H1 (cell line): ENCODE measurements around the gene HRH4. TPM values are rescaled to one million over a fixed set of nuclear protein-coding genes. Genes with fewer than 3 reads are reported as not detected.

ENCODE experiments used
- CTCF ChIA-PET: fragments of 300-600 bp; sonication (Branson Sonifier 250); formaldehyde crosslinking; loops from one replicate; lab custom pipeline; 2021; ENCODE audit not compliant: partially characterized antibody; lab: Charles Lee
- POLR2A ChIA-PET: fragments of 300-600 bp; sonication (Branson Sonifier 250); formaldehyde crosslinking; loops from one replicate; lab custom pipeline; 2021; ENCODE audit warnings: inconsistent platforms; ENCODE audit not compliant: partially characterized antibody; lab: Charles Lee
- DNase-seq, 2 experiments: peaks; one replicate each; pipeline versions ENCODE4 v3.0.0 to v3.0.0-alpha.2; 2010 to 2022; ENCODE audit warnings: low spot score in 2 of 2, low read depth in 1 of 2, mixed read lengths in 1 of 2
- FAIRE-seq: peaks from 2 replicates; lab custom pipeline; 2011; peaks lifted over from hg19 to GRCh38; lab: Jason Lieb, UNC
- H2AFZ ChIP-seq: 2 replicates; pipeline ENCODE4 v1.8.1; 2012; ENCODE audit warnings: low read length, inconsistent platforms
- H2AK5ac ChIP-seq: 2 replicates; pipeline ENCODE4 v1.6.1; 2013; ENCODE audit warnings: low read depth, low read length
- H2BK120ac ChIP-seq: replicated peaks from 2 replicates; pipeline ENCODE3; 2013; ENCODE audit warnings: low read depth, low read length, inconsistent platforms
- H2BK12ac ChIP-seq: 2 replicates; pipeline ENCODE4 v1.6.1; 2013; ENCODE audit warnings: low read depth, low read length
- H2BK15ac ChIP-seq: 2 replicates; pipeline ENCODE4 v1.6.1; 2013; ENCODE audit warnings: low read length
- H2BK20ac ChIP-seq: 2 replicates; pipeline ENCODE4 v1.6.1; 2013; ENCODE audit warnings: low read length
- H2BK5ac ChIP-seq: 2 replicates; pipeline ENCODE4 v1.6.1; 2013; ENCODE audit warnings: low read depth, low read length
- H3K14ac ChIP-seq: 2 replicates; pipeline ENCODE4 v1.6.1; 2013; ENCODE audit warnings: inconsistent platforms; ENCODE audit not compliant: insufficient read length
- H3K18ac ChIP-seq: 2 replicates; pipeline ENCODE4 v1.6.1; 2013; ENCODE audit warnings: low read length; ENCODE audit errors: extremely low read depth
- H3K23ac ChIP-seq: 2 replicates; pipeline ENCODE4 v1.6.1; 2013; ENCODE audit warnings: inconsistent platforms; ENCODE audit not compliant: insufficient read length
- H3K23me2 ChIP-seq: 2 replicates; pipeline ENCODE4 v1.6.1; 2013; ENCODE audit warnings: low read depth, low read length
- H3K27ac ChIP-seq: 2 replicates; pipeline ENCODE4 v1.6.1; 2011; ENCODE audit warnings: low read depth, low read length, inconsistent platforms
- H3K27me3 ChIP-seq, 4 experiments: replicated peaks in 1 of 4; 1 replicate in 1 of 4; 2 replicates in 3 of 4; pipeline versions ENCODE4 v1.6.1 to v1.8.1; 2011 to 2013; ENCODE audit warnings: low read length in 3 of 4, mild to moderate bottlenecking in 3 of 4, inconsistent platforms in 2 of 4, mixed read lengths in 2 of 4, moderate library complexity in 1 of 4; ENCODE audit not compliant: control insufficient read depth in 3 of 4, insufficient read depth in 3 of 4; ENCODE audit errors: extremely low read depth in 1 of 4
- H3K36me3 ChIP-seq, 4 experiments: 2 replicates each; pipeline versions ENCODE4 v1.6.1 to v1.8.1; 2011 to 2013; ENCODE audit warnings: mild to moderate bottlenecking in 4 of 4, low read length in 3 of 4, moderate library complexity in 2 of 4, control low read depth in 1 of 4, inconsistent platforms in 1 of 4; ENCODE audit not compliant: insufficient read depth in 4 of 4, control insufficient read depth in 2 of 4
- H3K4ac ChIP-seq: replicated peaks from 2 replicates; pipeline ENCODE3; 2013; ENCODE audit warnings: low read length, low read depth, mixed read lengths, inconsistent platforms; ENCODE audit not compliant: insufficient read length
- H3K4me1 ChIP-seq, 4 experiments: replicated peaks in 1 of 4; 1 replicate in 1 of 4; 2 replicates in 3 of 4; pipeline versions ENCODE4 v1.6.1 to v1.8.1; 2011 to 2013; ENCODE audit warnings: low read length in 3 of 4, inconsistent platforms in 2 of 4, mixed read lengths in 1 of 4; ENCODE audit not compliant: insufficient read depth in 4 of 4, control insufficient read depth in 3 of 4
- H3K4me2 ChIP-seq, 2 experiments: 2 replicates each; pipeline versions ENCODE4 v1.6.1 to v1.8.1; 2011 to 2013; ENCODE audit warnings: low read depth in 2 of 2, low read length in 2 of 2, control low read depth in 1 of 2, inconsistent platforms in 1 of 2, mild to moderate bottlenecking in 1 of 2; ENCODE audit not compliant: insufficient read depth in 1 of 2
- H3K4me3 ChIP-seq, 4 experiments: fragments of 200-600, 300-600 bp in 1 of 4; sonication (generic), shearing (Covaris generic), sonication (Bioruptor Twin) in 1 of 4; 2 replicates each; pipeline versions ENCODE4 v1.5.1 to v1.8.1; 2011 to 2016; ENCODE audit warnings: low read length in 4 of 4, low read depth in 3 of 4, control low read depth in 2 of 4, inconsistent platforms in 2 of 4, mild to moderate bottlenecking in 2 of 4, mixed read lengths in 1 of 4, moderate library complexity in 1 of 4; ENCODE audit not compliant: insufficient read depth in 2 of 4; ENCODE audit errors: extremely low read depth in 1 of 4
- H3K56ac ChIP-seq: replicated peaks from 2 replicates; pipeline ENCODE3; 2013; ENCODE audit warnings: low read depth, mild to moderate bottlenecking, mixed read lengths, low read length, inconsistent platforms; ENCODE audit not compliant: insufficient read length
- H3K79me1 ChIP-seq: 2 replicates; pipeline ENCODE4 v1.6.1; 2013; ENCODE audit warnings: low read depth, low read length, control low read depth
- H3K79me2 ChIP-seq, 2 experiments: 2 replicates each; pipeline versions ENCODE4 v1.6.1 to v1.8.1; 2012 to 2013; ENCODE audit warnings: low read length in 2 of 2, mild to moderate bottlenecking in 2 of 2, inconsistent platforms in 1 of 2; ENCODE audit not compliant: insufficient read depth in 2 of 2, control insufficient read depth in 1 of 2
- H3K9ac ChIP-seq, 4 experiments: replicated peaks in 1 of 4; 1 replicate in 1 of 4; 2 replicates in 3 of 4; pipeline versions ENCODE4 v1.6.1 to v1.8.1; 2011 to 2013; ENCODE audit warnings: low read depth in 3 of 4, low read length in 3 of 4, control low read depth in 2 of 4, mild to moderate bottlenecking in 2 of 4, moderate library complexity in 2 of 4, inconsistent platforms in 1 of 4; ENCODE audit errors: extremely low read depth in 1 of 4
- H3K9me3 ChIP-seq, 2 experiments: 2 replicates each; pipeline versions ENCODE4 v1.6.1 to v1.8.1; 2012 to 2013; ENCODE audit warnings: mild to moderate bottlenecking in 2 of 2, moderate library complexity in 2 of 2, control low read depth in 1 of 2, inconsistent platforms in 1 of 2, low read depth in 1 of 2, low read length in 1 of 2, mixed read lengths in 1 of 2; ENCODE audit not compliant: insufficient read depth in 2 of 2
- H4K20me1 ChIP-seq, 2 experiments: replicated peaks in 1 of 2; 2 replicates each; pipeline versions ENCODE3 to v1.8.1; 2011 to 2013; ENCODE audit warnings: inconsistent platforms in 2 of 2, low read length in 2 of 2, mild to moderate bottlenecking in 1 of 2; ENCODE audit not compliant: insufficient read depth in 2 of 2, control insufficient read depth in 1 of 2
- H4K5ac ChIP-seq: 2 replicates; pipeline ENCODE4 v1.6.1; 2013; ENCODE audit warnings: low read length, low read depth, mixed read lengths, inconsistent platforms; ENCODE audit not compliant: insufficient read length
- H4K8ac ChIP-seq: 2 replicates; pipeline ENCODE4 v1.8.0; 2013; ENCODE audit warnings: mild to moderate bottlenecking, moderate library complexity, low read length, inconsistent platforms; ENCODE audit not compliant: insufficient read depth; ENCODE audit errors: extremely low read depth
- H4K91ac ChIP-seq: replicated peaks from 2 replicates; pipeline ENCODE3; 2013; ENCODE audit warnings: low read length, mixed read lengths, inconsistent platforms; ENCODE audit not compliant: insufficient read length
- BRCA1 ChIP-seq: IDR thresholded peaks from 2 replicates; pipeline ENCODE4 v1.6.1; 2012; ENCODE audit warnings: low read depth, low read length, improper control_type of control experiment
- CBX8 ChIP-seq: fragments of 300-800, 300-1000 bp; sonication (generic); IDR thresholded peaks from 2 replicates; pipeline ENCODE4 v1.7.1; 2016; ENCODE audit warnings: low read depth, low read length, borderline replicate concordance
- CREB1 ChIP-seq: IDR thresholded peaks from 2 replicates; pipeline ENCODE4 v1.6.1; 2012; ENCODE audit warnings: inconsistent platforms
- KDM1A ChIP-seq: fragments of 200-600, 300-600 bp; sonication (generic); IDR thresholded peaks from 2 replicates; pipeline ENCODE4 v1.7.1; 2016; ENCODE audit warnings: mild to moderate bottlenecking, low read length, borderline replicate concordance
- POLR2A ChIP-seq, 2 experiments: IDR thresholded peaks; 1 replicate in 1 of 2; 2 replicates in 1 of 2; pipeline ENCODE4 v1.6.1; 2011; ENCODE audit warnings: low read depth in 2 of 2, low read length in 2 of 2, mild to moderate bottlenecking in 2 of 2; ENCODE audit errors: control extremely low read depth in 1 of 2
- SAP30 ChIP-seq: fragments of 300-600 bp; sonication (generic); IDR thresholded peaks from 2 replicates; pipeline ENCODE4 v1.7.1; 2012; ENCODE audit warnings: low read length, moderate library complexity, mild to moderate bottlenecking, inconsistent platforms; ENCODE audit not compliant: insufficient read depth, insufficient replicate concordance
- SIX5 ChIP-seq: IDR thresholded peaks from 2 replicates; pipeline ENCODE4 v1.6.1; 2011; ENCODE audit warnings: mild to moderate bottlenecking, low read depth, low read length
- SP1 ChIP-seq: IDR thresholded peaks from 2 replicates; pipeline ENCODE4 v1.6.1; 2011; ENCODE audit warnings: low read depth, low read length
- SP2 ChIP-seq: IDR thresholded peaks from 2 replicates; pipeline ENCODE4 v1.6.1; 2012; ENCODE audit warnings: mild to moderate bottlenecking, low read length, inconsistent platforms
- TAF7 ChIP-seq: optimal IDR thresholded peaks from 2 replicates; pipeline ENCODE3; 2011; ENCODE audit warnings: low read depth, mild to moderate bottlenecking, inconsistent platforms, low read length, moderate library complexity, borderline replicate concordance
- TEAD4 ChIP-seq: IDR thresholded peaks from 2 replicates; pipeline ENCODE4 v1.6.1; 2012; ENCODE audit warnings: low read depth, low read length, inconsistent platforms, mixed read lengths
- WGBS, 2 experiments: shearing (Covaris generic) in 1 of 2; methylation state at CpG; one replicate each; pipeline versions ENCODE4 v1.1.6 to v1.1.7; 2013 to 2015; ENCODE audit warnings: low lambda C conversion rate in 2 of 2, mixed read lengths in 2 of 2, inconsistent platforms in 1 of 2, low coverage in 1 of 2, missing lambda C conversion rate in 1 of 2; ENCODE audit not compliant: insufficient replicate concordance in 2 of 2, insufficient coverage in 1 of 2, insufficient read length in 1 of 2; ENCODE audit errors: extremely low coverage in 1 of 2, missing lambda C conversion rate in 1 of 2; 5-methylcytosine and 5-hydroxymethylcytosine counted together
- polyA plus RNA-seq, 7 experiments: library from polyadenylated mRNA; depleted of rRNA in 3 of 7; stranded (reverse) in 5 of 7; unstranded in 2 of 7; fragments of >200 nt in 5 of 7; fragments of 200-250 nt in 2 of 7; gene quantifications; 1 replicate in 5 of 7; 2 replicates in 1 of 7; 4 replicates in 1 of 7; pipeline versions ENCODE4 v1.2.1 to v1.2.3, GENCODE V29; 2011 to 2013; ENCODE audit warnings: missing spikeins in 2 of 7, mixed read lengths in 2 of 7
- total RNA-seq: library from RNA; stranded (reverse); fragmentation: NEBNext Ultra II Directional; extraction: Animal tissue kit (Norgen Biotek cat#: 25700); gene quantifications from 2 replicates; pipeline ENCODE4 v1.2.1, GENCODE V29; 2021
- TF ChIP-seq, protein P1 (sequence below): IDR thresholded peaks from 2 replicates; pipeline ENCODE4 v1.6.1; 2012; ENCODE audit warnings: low read length, inconsistent platforms
- TF ChIP-seq, protein P2 (sequence below): IDR thresholded peaks from 2 replicates; pipeline ENCODE4 v1.6.1; 2012; ENCODE audit warnings: inconsistent platforms

Gene HRH4
- total and polyA plus RNA-seq, 2 of the 8 experiments (the other 6 are each of a cell fraction or from before 2014, with no cell fraction given): 0.03 TPM; not detected in 1

DNA sequence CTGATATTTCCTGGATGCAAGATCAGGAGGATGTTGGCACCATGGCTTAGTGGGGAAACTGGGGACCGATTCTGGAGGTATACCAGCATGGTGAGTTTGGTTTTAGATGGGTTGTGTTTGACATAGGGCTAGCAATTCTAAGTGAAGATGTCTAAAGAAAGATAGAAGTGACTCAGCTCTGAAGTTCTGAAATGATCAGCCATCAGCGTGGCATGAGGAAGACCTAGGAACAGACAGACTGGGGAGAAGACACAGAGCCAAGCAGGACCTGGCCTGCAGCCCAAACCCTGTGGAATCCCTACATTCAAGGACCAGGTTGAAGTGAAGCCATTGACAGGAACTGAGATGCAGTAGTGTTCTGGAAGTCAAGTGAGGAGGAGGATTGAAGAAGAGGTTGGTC lies 39.8 kb downstream of the HRH4 start:
- DNase-seq (no peak), FAIRE-seq (no peak)
- H4K91ac ChIP-seq: no peak overlapping the region
- H2AK5ac ChIP-seq: no peak overlapping the region
- no peaks in the 10 kb centered on the region; the same call in 1 of the 2 replicates for H3K23me2 ChIP-seq
- no peak overlapping the region for H3K56ac ChIP-seq
- no peak overlapping the region for H2BK12ac ChIP-seq
- no peak overlapping the region for H4K8ac ChIP-seq
- H3K36me3 ChIP-seq: no peaks in the 10 kb centered on the region
- H3K4ac ChIP-seq: no peak overlapping the region
- H3K18ac ChIP-seq: no peak overlapping the region
- H3K27me3 ChIP-seq: no peaks in the 10 kb centered on the region
- no peak overlapping the region for H4K5ac ChIP-seq
- no peak overlapping the region for H2AFZ ChIP-seq
- H3K27ac ChIP-seq: no peak overlapping the region
- H3K23ac ChIP-seq: no peak overlapping the region
- no peak overlapping the region for H2BK120ac ChIP-seq
- no peaks in the 10 kb centered on the region; a peak in 1 of 7 replicates for H3K4me1 ChIP-seq
- no peaks in the 10 kb centered on the region for H4K20me1 ChIP-seq
- 90% methylated on average over 2 of the region's 2 CpGs; no CpG with 5 or more reads in 1 of the 2 experiments for WGBS, 2 experiments
- H3K79me2 ChIP-seq: no peaks in the 10 kb centered on the region
- no peaks in the 10 kb centered on the region for H3K79me1 ChIP-seq
- H2BK20ac ChIP-seq: no peak overlapping the region
- POLR2A ChIA-PET: no interaction called here
- H3K9ac ChIP-seq: no peak overlapping the region
- H2BK15ac ChIP-seq: no peak overlapping the region
- H3K9me3 ChIP-seq: no peaks in the 10 kb centered on the region
- no peak overlapping the region for H3K4me2 ChIP-seq
- no peak overlapping the region for H2BK5ac ChIP-seq
- CTCF ChIA-PET: interaction anchor here (0.6 to 11.9 kb wide), 3 partner anchors 13 to 148 kb away, joined by 4 to 101 read pairs (median 4); no protein-coding TSS in a partner anchor
- no peak overlapping the region for H3K4me3 ChIP-seq
- no peak overlapping the region for H3K14ac ChIP-seq
- TF ChIP-seq CREB1 (no peak), SP1 (no peak), KDM1A (no peak), CBX8 (no peak), SP2 (no peak), TEAD4 (no peak), TAF7 (no peak), SIX5 (no peak), POLR2A (IDR thresholded peaks at IDR 0.05; ENCODE audit: control extremely low read depth in 1 of 2, low read depth in 2 of 2, low read length in 2 of 2) (no peak), BRCA1 (no peak), SAP30 (no peak)
- TF ChIP-seq, protein P1, sequence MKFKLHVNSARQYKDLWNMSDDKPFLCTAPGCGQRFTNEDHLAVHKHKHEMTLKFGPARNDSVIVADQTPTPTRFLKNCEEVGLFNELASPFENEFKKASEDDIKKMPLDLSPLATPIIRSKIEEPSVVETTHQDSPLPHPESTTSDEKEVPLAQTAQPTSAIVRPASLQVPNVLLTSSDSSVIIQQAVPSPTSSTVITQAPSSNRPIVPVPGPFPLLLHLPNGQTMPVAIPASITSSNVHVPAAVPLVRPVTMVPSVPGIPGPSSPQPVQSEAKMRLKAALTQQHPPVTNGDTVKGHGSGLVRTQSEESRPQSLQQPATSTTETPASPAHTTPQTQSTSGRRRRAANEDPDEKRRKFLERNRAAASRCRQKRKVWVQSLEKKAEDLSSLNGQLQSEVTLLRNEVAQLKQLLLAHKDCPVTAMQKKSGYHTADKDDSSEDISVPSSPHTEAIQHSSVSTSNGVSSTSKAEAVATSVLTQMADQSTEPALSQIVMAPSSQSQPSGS: no peak
- TF ChIP-seq, protein P2, sequence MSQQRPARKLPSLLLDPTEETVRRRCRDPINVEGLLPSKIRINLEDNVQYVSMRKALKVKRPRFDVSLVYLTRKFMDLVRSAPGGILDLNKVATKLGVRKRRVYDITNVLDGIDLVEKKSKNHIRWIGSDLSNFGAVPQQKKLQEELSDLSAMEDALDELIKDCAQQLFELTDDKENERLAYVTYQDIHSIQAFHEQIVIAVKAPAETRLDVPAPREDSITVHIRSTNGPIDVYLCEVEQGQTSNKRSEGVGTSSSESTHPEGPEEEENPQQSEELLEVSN: no peak
